GM19463 (cell line): ENCODE results near the gene NIPA2.

ENCODE experiments used
- ATAC-seq: cut with Tn5 transposase; IDR thresholded peaks from one replicate; pipeline ENCODE4 v1.9.1; 2021; ENCODE audit warnings: mild to moderate bottlenecking, moderate library complexity; ENCODE audit not compliant: unreplicated experiment

Gene NIPA2

DNA sequence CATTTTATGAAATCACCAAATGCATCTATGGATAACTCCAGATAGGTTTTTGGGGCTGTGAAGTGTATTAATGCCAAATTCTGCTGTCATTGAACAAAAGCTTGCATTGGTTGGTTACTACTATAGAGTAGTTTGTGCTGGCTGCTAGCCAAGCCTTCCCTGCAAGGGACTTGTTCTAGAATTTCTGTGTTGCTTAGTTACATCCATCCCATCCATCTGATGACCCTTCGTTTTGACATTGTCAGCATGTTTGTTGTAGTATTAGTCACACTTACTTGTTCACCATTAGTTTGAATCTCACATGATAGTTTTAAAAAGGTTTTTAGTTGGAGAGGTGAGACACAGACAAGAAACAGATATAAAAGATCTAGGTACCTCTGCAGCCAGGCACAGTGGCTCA lies 7.0 kb upstream of the NIPA2 start:
- ATAC-seq: no peak

DNA sequence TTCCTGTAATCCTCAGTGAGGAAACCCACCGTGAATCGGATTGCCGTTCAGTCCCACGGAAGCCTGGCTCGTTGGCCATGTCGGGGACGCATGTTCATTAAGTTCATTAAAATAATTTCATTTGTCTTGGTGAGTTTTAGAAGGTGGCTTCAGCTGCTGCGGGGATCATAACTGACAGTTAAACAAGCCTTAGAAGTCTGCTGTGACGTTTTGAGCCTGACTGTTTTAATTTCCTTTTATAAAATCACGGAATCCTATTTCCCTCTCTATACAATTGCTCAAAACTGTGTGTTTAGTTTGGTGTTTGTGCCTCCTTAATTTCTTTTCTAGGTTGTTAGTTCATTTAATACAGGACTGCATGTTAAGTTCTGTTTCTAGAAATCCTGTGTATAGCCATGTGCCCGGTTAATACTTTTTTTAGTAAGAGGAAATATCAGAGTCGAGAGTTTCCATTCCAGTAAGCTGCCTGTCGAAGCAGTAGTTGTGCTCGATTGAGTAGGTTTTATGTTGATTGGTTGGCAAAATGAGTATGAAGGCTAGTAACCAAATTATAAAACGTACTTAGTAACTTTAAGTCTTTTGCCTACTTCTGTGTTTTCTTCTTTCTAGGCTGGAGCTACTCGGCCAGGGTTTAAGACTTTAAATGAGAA lies 705 bp downstream of the NIPA2 start:
- no peak for ATAC-seq

DNA sequence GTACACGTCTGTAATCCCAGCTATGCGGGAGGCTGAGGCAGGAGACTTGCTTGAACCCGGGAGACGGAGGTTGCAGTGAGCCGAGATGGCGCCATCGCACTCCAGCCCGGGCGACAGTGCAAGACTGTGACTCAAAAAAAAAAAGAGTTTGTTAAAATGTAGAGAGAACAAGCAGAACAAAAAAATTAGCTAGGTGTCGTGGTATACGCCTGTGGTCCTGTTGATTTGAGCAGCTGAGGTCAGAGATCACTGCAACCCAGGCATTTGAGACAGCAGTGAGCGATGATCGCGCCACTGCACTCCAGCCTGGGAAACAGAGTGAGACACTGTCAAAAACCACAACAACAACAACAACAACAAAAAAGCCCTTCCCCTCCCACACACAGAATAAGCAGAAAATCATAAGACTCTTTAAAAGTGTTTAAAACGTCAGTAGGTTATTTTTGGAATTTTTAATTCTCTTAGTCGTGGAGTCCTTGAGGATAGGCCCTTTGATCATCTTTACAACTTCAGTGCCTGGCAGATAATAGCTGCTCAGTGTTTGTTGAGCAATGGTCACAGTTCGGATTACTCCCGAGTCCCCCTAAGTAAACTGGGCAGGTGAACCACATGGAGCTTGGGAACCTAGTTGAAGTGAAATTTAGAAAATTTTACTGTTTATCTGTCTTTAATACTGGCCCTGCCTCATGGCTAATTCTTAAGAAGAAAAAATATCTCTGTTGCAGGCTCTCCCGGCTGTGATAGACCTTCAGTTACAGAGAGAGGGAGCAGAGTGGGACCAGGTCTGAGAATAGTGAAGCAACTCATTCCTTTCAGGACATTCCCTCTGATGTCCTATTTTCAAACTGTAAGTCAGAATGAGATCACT lies 6.2 kb downstream of the NIPA2 start:
- no peak for ATAC-seq

DNA sequence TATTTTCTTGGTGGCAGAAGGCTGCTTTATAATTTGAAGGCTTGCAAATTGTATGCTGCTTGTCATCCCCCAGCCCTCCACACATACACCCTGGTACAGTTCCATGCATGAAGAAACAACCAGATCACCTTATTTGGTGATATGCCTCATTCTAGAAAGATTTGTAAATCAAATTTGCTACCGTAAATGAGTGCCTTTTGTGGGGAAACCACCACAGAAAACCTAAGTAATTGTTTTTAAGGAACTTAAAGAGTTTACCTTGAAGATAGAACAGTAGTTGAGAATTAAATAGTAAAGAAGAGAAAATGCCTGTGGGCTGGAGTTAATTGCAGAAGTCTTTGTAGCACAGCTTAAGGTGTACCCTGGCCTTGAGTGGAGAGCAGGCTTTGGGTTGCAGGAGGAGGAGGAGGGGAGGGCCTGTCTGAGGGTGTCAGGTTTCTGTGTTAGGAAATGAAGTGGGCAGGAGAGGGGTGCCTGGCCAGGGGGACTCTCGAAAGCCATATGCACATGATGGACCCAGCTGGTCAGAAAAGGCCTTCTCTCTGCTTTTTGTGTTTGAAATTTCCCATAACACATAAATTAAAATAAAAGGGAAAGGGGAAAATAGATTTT lies 6.9 kb downstream of the NIPA2 start:
- no peak for ATAC-seq

DNA sequence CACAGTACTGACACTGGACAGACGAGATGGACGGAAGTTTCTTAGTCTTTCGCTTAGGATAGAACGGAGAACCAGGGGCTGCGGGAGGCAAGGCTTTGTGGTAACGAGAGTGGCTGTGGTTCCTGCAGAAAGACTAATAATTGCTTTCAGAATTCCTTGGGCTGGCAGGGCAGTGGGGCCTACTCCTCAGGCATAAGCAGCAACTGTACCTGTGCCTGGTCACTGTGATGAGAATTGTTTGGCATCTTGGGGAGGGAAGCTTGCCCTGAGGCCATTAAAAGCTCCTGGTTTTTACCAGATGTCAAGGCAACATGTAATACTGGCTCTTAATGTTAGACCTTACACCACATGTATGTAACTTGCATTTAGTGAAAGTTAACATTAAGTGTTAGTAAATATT lies 7.6 kb downstream of the NIPA2 start:
- no peak for ATAC-seq

DNA sequence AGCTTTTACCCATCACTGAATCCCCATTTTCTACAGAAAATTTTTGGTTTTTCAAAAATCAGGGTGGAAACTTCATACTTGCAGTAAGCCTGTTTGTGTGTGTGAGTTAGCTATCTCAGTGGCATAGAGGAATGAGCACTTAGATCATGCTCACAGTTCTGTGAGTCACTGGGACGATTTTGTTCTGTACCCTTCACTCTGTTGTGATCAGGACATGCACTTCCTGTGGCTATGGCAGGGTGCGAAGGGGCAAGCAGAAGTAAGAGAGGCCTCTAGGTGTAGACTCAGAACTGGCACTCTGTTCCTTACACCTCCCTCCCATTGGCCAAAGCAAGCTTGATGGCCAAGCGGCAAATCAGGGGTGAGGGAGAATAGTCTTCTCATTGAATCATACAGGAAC lies 11.6 kb downstream of the NIPA2 start:
- no peak for ATAC-seq

DNA sequence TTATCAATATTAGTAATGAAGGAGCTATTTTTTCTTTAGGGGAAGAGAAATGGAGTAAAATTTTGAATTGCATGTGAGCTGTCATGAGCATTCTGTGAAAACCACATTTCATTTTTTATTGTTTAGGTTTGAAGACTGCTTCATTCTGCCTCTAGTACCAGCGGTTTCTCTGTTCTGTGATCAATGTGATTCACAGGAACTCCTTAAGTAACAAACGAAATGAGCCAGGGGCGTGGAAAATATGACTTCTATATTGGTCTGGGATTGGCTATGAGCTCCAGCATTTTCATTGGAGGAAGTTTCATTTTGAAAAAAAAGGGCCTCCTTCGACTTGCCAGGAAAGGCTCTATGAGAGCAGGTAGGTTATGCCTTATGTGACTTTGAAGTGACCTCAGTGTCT lies 13.0 kb downstream of the NIPA2 start:
- ATAC-seq: no peak

DNA sequence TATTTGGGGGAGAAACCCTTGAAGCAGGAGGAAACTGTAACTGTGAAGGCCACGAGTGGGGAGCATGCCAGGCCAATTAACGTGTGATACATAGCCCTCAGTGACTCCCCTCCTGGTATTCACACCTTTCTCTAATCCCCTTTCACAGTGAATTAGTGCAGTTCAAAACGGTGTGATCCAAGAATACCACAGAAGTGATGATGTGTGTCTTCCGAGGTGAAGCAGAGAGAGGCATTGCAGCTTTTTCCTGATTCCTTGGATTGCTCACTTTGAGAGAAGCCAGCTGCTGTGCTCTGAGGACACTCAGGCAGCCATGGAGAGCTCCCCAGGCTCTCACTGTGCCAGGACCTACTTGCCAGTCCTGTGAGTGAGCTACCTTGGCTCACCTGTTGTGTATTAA lies 17.3 kb downstream of the NIPA2 start:
- ATAC-seq: no peak

DNA sequence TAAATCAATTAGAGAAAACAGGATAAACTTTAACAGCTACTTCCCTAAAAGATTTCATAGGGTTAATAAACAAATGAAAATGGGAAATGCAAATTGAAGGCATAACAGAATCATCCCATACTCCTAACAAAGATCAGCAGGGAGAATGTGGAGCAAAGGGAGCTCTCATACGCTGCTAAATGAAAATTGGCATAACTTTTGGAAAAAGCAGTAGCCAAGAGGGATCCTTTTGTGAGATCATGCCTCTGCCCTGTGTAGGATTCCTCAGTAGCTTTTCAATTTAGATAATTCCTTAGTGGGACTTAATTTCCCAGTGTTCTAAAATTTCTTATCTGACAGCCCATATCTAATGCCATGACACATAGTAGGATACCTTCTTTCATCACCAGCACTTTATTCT lies 18.2 kb downstream of the NIPA2 start:
- ATAC-seq: no peak

DNA sequence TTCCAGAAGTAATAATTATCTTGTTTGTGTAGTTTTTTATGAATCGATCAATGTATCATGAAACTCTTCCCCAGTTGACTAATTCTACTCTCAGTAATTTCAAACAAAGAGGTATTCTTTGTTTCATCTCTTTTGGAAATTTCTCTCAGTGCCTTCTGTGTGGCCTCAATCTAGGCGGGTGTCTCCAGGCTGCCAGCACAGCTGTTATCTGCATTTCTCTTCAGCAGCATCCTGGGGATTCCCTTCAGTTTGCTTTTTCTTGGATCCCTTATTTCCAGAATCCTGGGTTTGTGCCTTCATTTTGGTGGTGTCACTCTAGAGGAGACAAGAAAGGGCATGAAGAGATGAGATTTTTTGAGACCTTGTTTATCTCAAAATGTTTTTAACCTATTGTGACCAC lies 22.7 kb downstream of the NIPA2 start:
- no peak for ATAC-seq

DNA sequence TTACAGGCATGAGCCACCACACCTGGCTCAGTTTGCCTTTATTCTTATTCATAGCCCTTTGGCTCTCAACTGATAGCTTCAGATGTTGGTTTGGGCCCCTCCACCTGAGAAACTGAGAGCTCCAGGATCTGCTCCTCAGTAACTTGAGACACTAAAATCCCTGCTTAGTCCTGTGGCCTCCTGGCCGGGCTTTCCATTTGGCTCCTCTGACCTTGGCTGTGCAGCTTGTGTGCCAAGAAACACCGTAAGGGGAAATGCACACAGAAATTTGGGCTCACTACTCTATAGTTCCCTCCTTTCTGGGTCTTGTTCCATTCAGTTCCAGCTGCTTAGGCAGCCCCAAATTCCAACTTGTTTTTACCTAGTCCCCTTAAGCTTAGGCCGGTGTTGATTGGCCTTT lies 24.9 kb downstream of the NIPA2 start:
- ATAC-seq: no peak

DNA sequence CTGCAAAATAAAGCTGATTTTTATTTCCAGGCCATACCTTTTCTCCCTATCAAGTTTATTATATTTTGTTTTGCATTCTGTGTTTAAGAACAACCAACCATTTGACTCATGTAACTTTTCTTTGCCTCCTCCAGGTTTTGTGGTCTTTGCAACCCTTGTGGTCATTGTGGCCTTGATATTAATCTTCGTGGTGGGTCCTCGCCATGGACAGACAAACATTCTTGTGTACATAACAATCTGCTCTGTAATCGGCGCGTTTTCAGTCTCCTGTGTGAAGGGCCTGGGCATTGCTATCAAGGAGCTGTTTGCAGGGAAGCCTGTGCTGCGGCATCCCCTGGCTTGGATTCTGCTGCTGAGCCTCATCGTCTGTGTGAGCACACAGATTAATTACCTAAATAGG lies 27.6 kb downstream of the NIPA2 start:
- no peak for ATAC-seq

DNA sequence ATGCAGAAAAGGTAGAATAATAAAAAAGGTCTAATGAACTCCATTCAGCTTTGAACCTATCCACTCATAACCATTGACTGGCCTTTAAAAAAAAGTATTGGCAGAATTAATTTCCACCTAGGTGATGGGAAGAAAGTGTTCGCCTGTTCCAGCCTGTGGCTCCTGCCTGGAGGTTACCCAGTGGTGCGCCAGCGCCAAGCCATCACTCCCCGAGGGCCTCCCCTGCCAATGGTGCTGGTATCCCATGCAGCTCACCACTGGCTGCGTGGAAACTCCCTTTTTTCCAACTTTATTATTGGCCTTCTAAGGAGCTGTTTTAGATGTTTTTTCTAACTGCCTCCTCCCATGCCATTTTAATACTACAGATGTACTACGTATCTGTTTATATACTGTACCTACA lies 29.4 kb downstream of the NIPA2 start:
- no peak for ATAC-seq

DNA sequence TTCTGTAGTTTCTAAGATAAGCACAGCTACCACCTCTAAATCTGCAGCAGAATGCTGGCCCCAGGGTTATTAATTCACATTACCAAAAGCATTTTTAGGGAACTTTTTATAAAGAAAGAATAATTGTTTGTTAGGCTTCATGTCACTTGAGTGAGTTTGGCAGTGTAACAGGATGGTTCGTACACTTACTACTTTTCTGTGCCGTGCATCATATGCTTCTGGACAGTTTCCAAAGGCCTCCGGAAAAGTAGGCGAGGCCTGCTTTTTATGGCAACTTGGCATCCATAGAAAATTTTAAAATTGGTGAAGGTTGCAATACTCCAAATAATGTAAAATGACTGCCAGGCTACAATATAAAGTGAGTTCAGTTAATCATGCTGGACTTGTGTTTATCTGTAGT lies 30.0 kb downstream of the NIPA2 start:
- ATAC-seq: no peak

DNA sequence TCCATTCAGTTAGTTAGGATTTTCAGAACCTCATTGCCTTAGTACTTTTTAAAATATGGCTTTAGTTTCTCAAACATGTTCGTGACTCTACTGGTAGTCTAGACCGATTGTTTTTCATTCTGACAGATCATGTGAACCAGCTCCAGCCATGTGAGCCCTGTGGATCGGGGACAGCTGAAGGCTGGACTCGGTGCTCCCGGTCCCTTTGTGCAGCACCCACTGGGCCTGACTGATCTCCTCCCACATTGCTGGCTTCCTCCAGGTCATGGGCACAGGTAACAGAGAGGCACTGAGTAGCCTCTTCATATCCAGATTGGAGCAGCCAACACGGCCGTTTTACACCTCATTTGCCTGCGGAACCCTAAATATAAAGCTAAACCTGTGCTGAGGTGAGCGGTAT lies 30.5 kb downstream of the NIPA2 start:
- no peak for ATAC-seq

DNA sequence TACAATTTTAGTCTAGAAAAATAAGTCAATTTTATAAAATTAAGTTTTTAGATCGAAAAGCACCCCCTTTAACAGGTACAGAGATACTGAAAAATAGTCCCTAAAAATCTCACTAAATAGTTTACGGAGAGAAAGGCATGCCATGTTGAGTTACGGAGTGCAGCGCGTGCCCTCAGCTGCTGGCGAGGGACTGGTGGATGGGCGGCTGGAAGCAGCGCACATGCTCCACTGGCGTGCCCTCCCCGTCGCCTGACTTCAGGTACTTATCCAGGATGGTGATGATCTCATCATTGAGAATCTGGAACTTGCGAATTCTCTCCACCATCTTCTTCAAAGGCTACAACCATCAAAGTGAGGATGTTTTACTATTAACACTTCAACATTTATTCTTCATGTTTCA lies 31.4 kb downstream of the NIPA2 start:
- ATAC-seq: no peak

DNA sequence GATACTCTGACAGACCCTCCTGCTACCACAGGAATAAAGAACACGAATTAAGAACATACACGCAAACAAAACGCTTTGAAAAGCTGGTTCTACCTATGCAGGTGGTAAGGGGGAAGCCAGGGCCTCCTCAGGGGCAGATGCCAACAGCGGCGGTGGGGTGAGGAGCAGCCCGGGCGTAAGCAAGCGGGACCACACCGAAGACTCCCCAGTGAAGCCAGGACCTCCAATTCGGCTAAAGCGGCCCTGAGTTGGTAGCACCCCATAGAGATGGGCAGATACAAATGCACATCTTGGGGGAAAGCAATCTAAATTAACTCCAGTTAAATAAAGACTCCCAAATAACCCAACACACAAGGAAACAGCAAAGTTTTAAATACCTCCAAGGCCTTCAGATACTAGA lies 32.4 kb downstream of the NIPA2 start:
- ATAC-seq: no peak

DNA sequence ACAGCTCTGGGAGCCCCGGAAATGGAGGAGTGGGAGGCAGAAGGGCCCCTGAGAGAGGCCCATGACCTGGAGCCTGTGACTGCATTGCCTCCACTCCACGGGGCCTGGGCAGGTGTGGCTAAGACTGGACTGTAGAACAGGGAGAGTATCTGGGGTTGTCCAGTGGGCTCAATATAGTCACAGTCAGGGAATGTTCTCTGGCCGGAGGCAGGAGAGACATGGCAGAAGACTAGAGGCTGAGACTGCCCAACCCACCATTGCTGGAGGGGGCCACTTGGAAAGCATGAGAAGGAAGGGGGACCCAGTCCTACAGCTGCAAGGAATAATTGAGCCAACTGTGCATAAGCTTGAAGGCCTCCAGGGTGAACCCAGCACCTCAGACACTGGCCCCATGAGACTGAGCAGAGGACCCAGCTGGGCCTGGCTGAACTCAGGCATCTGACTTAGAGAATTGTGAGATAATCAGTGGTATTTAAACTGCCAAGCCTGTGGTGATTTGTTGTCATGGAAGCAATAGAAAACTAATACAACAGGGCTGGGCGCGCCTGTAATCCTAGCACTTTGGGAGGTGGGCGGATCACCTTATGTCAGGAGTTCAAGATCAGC lies 33.1 kb downstream of the NIPA2 start:
- no peak for ATAC-seq

DNA sequence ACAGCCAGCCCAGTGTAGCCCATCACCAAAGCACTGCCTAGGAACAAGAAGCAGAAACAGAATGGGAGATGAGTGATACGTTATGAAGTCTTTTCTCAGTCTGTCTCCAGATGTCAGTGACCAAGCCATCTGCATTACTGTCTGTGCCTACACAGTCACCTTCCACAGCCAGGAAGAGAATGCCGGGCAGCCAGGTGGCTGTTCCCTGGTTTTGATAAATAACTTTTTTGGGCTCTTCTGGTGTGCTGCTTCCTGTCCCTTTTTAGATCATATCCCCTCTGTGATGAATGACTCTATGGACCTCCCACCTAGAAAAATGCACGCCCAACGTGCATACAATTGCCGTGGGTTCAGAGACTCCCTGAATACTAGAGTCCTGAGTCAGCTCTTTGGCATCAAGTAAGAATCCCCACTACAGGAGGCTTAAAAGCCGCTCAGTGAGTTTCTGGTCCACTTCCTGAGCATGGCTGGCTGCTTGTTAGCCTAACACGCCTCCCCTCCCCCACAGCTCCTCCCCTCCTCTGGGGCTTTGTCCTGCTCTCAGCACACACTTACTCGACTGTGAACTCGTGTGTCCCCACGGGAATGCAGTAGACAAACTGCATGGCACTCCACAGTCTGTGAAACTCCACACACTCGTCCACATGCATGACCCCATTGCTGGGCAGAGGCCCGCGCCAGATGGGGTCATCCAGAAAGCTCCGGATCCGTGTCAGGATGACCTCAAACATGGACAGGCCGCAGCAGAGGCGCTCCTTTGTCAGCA lies 34.7 kb downstream of the NIPA2 start:
- ATAC-seq: no peak

DNA sequence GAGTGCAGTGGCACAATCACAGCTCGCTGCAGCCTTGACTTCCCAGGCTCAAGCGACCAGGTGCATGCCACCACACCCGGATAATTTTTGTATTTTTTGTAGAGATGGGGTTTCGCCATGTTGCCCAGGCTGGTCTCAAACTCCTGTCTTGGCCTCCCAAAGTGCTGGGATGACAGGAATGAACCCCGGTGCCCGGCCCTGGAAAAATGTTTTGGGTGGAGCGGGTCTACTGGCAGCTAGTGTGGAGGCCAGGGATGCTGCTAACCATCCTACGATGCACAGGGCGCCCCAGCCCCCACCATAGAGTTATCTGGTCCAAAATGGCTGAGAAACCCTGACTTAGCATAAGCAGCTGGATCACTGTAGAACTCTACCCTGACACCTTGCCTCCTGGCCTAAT lies 35.4 kb downstream of the NIPA2 start:
- ATAC-seq: no peak

DNA sequence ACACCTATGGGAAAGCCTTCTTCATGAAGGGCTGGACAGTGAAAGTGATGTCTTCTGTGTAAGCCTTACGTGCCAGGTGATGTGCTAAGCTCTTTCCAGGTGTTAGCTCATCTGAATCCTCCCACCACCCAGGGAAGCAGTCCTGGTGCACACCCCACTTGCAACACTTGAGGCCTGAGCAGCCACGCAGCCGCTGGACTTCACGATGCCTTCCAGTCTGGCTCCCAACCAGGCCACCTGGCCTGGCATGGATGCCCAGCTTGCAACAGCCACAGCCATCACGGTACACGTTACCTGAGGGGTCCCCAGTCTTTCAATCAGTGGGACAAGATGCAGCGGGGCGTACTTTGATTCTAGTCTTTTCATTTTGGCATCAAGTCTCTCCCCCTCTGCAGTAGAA lies 35.8 kb downstream of the NIPA2 start:
- ATAC-seq: no peak
